H1 (cell line): ENCODE measurements around the gene OSBPL5. TPM values are rescaled to one million over a fixed set of nuclear protein-coding genes. Genes with fewer than 3 reads are reported as not detected.

Experiments
- CTCF ChIA-PET: fragments of 300-600 bp; sonication (Branson Sonifier 250); formaldehyde crosslinking; loops from one replicate; lab custom pipeline; 2021; ENCODE audit not compliant: partially characterized antibody; lab: Charles Lee
- POLR2A ChIA-PET: fragments of 300-600 bp; sonication (Branson Sonifier 250); formaldehyde crosslinking; loops from one replicate; lab custom pipeline; 2021; ENCODE audit warnings: inconsistent platforms; ENCODE audit not compliant: partially characterized antibody; lab: Charles Lee
- DNase-seq, 2 experiments: peaks; one replicate each; pipeline versions ENCODE4 v3.0.0 to v3.0.0-alpha.2; 2010 to 2022; ENCODE audit warnings: low spot score in 2 of 2, low read depth in 1 of 2, mixed read lengths in 1 of 2
- FAIRE-seq: peaks from 2 replicates; lab custom pipeline; 2011; peaks lifted over from hg19 to GRCh38; lab: Jason Lieb, UNC
- H2AFZ ChIP-seq: 2 replicates; pipeline ENCODE4 v1.8.1; 2012; ENCODE audit warnings: low read length, inconsistent platforms
- H2AK5ac ChIP-seq: 2 replicates; pipeline ENCODE4 v1.6.1; 2013; ENCODE audit warnings: low read depth, low read length
- H2BK120ac ChIP-seq: replicated peaks from 2 replicates; pipeline ENCODE3; 2013; ENCODE audit warnings: low read depth, low read length, inconsistent platforms
- H2BK12ac ChIP-seq: 2 replicates; pipeline ENCODE4 v1.6.1; 2013; ENCODE audit warnings: low read depth, low read length
- H2BK15ac ChIP-seq: 2 replicates; pipeline ENCODE4 v1.6.1; 2013; ENCODE audit warnings: low read length
- H2BK20ac ChIP-seq: 2 replicates; pipeline ENCODE4 v1.6.1; 2013; ENCODE audit warnings: low read length
- H2BK5ac ChIP-seq: 2 replicates; pipeline ENCODE4 v1.6.1; 2013; ENCODE audit warnings: low read depth, low read length
- H3K14ac ChIP-seq: 2 replicates; pipeline ENCODE4 v1.6.1; 2013; ENCODE audit warnings: inconsistent platforms; ENCODE audit not compliant: insufficient read length
- H3K18ac ChIP-seq: 2 replicates; pipeline ENCODE4 v1.6.1; 2013; ENCODE audit warnings: low read length; ENCODE audit errors: extremely low read depth
- H3K23ac ChIP-seq: 2 replicates; pipeline ENCODE4 v1.6.1; 2013; ENCODE audit warnings: inconsistent platforms; ENCODE audit not compliant: insufficient read length
- H3K23me2 ChIP-seq: 2 replicates; pipeline ENCODE4 v1.6.1; 2013; ENCODE audit warnings: low read depth, low read length
- H3K27ac ChIP-seq: 2 replicates; pipeline ENCODE4 v1.6.1; 2011; ENCODE audit warnings: low read depth, low read length, inconsistent platforms
- H3K27me3 ChIP-seq, 4 experiments: replicated peaks in 1 of 4; 1 replicate in 1 of 4; 2 replicates in 3 of 4; pipeline versions ENCODE4 v1.6.1 to v1.8.1; 2011 to 2013; ENCODE audit warnings: low read length in 3 of 4, mild to moderate bottlenecking in 3 of 4, inconsistent platforms in 2 of 4, mixed read lengths in 2 of 4, moderate library complexity in 1 of 4; ENCODE audit not compliant: control insufficient read depth in 3 of 4, insufficient read depth in 3 of 4; ENCODE audit errors: extremely low read depth in 1 of 4
- H3K36me3 ChIP-seq, 4 experiments: 2 replicates each; pipeline versions ENCODE4 v1.6.1 to v1.8.1; 2011 to 2013; ENCODE audit warnings: mild to moderate bottlenecking in 4 of 4, low read length in 3 of 4, moderate library complexity in 2 of 4, control low read depth in 1 of 4, inconsistent platforms in 1 of 4; ENCODE audit not compliant: insufficient read depth in 4 of 4, control insufficient read depth in 2 of 4
- H3K4ac ChIP-seq: replicated peaks from 2 replicates; pipeline ENCODE3; 2013; ENCODE audit warnings: low read length, low read depth, mixed read lengths, inconsistent platforms; ENCODE audit not compliant: insufficient read length
- H3K4me1 ChIP-seq, 4 experiments: replicated peaks in 1 of 4; 1 replicate in 1 of 4; 2 replicates in 3 of 4; pipeline versions ENCODE4 v1.6.1 to v1.8.1; 2011 to 2013; ENCODE audit warnings: low read length in 3 of 4, inconsistent platforms in 2 of 4, mixed read lengths in 1 of 4; ENCODE audit not compliant: insufficient read depth in 4 of 4, control insufficient read depth in 3 of 4
- H3K4me2 ChIP-seq, 2 experiments: 2 replicates each; pipeline versions ENCODE4 v1.6.1 to v1.8.1; 2011 to 2013; ENCODE audit warnings: low read depth in 2 of 2, low read length in 2 of 2, control low read depth in 1 of 2, inconsistent platforms in 1 of 2, mild to moderate bottlenecking in 1 of 2; ENCODE audit not compliant: insufficient read depth in 1 of 2
- H3K4me3 ChIP-seq, 4 experiments: fragments of 200-600, 300-600 bp in 1 of 4; sonication (generic), shearing (Covaris generic), sonication (Bioruptor Twin) in 1 of 4; 2 replicates each; pipeline versions ENCODE4 v1.5.1 to v1.8.1; 2011 to 2016; ENCODE audit warnings: low read length in 4 of 4, low read depth in 3 of 4, control low read depth in 2 of 4, inconsistent platforms in 2 of 4, mild to moderate bottlenecking in 2 of 4, mixed read lengths in 1 of 4, moderate library complexity in 1 of 4; ENCODE audit not compliant: insufficient read depth in 2 of 4; ENCODE audit errors: extremely low read depth in 1 of 4
- H3K56ac ChIP-seq: replicated peaks from 2 replicates; pipeline ENCODE3; 2013; ENCODE audit warnings: low read depth, mild to moderate bottlenecking, mixed read lengths, low read length, inconsistent platforms; ENCODE audit not compliant: insufficient read length
- H3K79me1 ChIP-seq: 2 replicates; pipeline ENCODE4 v1.6.1; 2013; ENCODE audit warnings: low read depth, low read length, control low read depth
- H3K79me2 ChIP-seq, 2 experiments: 2 replicates each; pipeline versions ENCODE4 v1.6.1 to v1.8.1; 2012 to 2013; ENCODE audit warnings: low read length in 2 of 2, mild to moderate bottlenecking in 2 of 2, inconsistent platforms in 1 of 2; ENCODE audit not compliant: insufficient read depth in 2 of 2, control insufficient read depth in 1 of 2
- H3K9ac ChIP-seq, 4 experiments: replicated peaks in 1 of 4; 1 replicate in 1 of 4; 2 replicates in 3 of 4; pipeline versions ENCODE4 v1.6.1 to v1.8.1; 2011 to 2013; ENCODE audit warnings: low read depth in 3 of 4, low read length in 3 of 4, control low read depth in 2 of 4, mild to moderate bottlenecking in 2 of 4, moderate library complexity in 2 of 4, inconsistent platforms in 1 of 4; ENCODE audit errors: extremely low read depth in 1 of 4
- H3K9me3 ChIP-seq, 2 experiments: 2 replicates each; pipeline versions ENCODE4 v1.6.1 to v1.8.1; 2012 to 2013; ENCODE audit warnings: mild to moderate bottlenecking in 2 of 2, moderate library complexity in 2 of 2, control low read depth in 1 of 2, inconsistent platforms in 1 of 2, low read depth in 1 of 2, low read length in 1 of 2, mixed read lengths in 1 of 2; ENCODE audit not compliant: insufficient read depth in 2 of 2
- H4K20me1 ChIP-seq, 2 experiments: replicated peaks in 1 of 2; 2 replicates each; pipeline versions ENCODE3 to v1.8.1; 2011 to 2013; ENCODE audit warnings: inconsistent platforms in 2 of 2, low read length in 2 of 2, mild to moderate bottlenecking in 1 of 2; ENCODE audit not compliant: insufficient read depth in 2 of 2, control insufficient read depth in 1 of 2
- H4K5ac ChIP-seq: 2 replicates; pipeline ENCODE4 v1.6.1; 2013; ENCODE audit warnings: low read length, low read depth, mixed read lengths, inconsistent platforms; ENCODE audit not compliant: insufficient read length
- H4K8ac ChIP-seq: 2 replicates; pipeline ENCODE4 v1.8.0; 2013; ENCODE audit warnings: mild to moderate bottlenecking, moderate library complexity, low read length, inconsistent platforms; ENCODE audit not compliant: insufficient read depth; ENCODE audit errors: extremely low read depth
- H4K91ac ChIP-seq: replicated peaks from 2 replicates; pipeline ENCODE3; 2013; ENCODE audit warnings: low read length, mixed read lengths, inconsistent platforms; ENCODE audit not compliant: insufficient read length
- ATF3 ChIP-seq: IDR thresholded peaks from 2 replicates; pipeline ENCODE4 v1.6.1; 2011; ENCODE audit warnings: low read depth, mild to moderate bottlenecking, low read length; ENCODE audit not compliant: insufficient read depth
- BCL11A ChIP-seq, 2 experiments: IDR thresholded peaks; one replicate each; pipeline ENCODE4 v1.6.1; 2011; ENCODE audit warnings: low read depth in 2 of 2, low read length in 2 of 2, mild to moderate bottlenecking in 2 of 2
- CHD1 ChIP-seq: IDR thresholded peaks from 2 replicates; pipeline ENCODE4 v1.6.1; 2012; ENCODE audit warnings: low read depth, low read length, improper control_type of control experiment
- HDAC2 ChIP-seq, 2 experiments: fragments of 300-600 bp in 1 of 2; sonication (generic) in 1 of 2; IDR thresholded peaks; 2 replicates each; pipeline ENCODE4 v1.6.1; 2011 to 2012; ENCODE audit warnings: low read depth in 2 of 2, low read length in 2 of 2, mild to moderate bottlenecking in 2 of 2, moderate library complexity in 2 of 2, borderline replicate concordance in 1 of 2, inconsistent platforms in 1 of 2
- MAFK ChIP-seq: IDR thresholded peaks from 2 replicates; pipeline ENCODE4 v1.6.1; 2012; ENCODE audit warnings: low read depth, mild to moderate bottlenecking, improper control_type of control experiment, low read length
- SIRT6 ChIP-seq: IDR thresholded peaks from one replicate; pipeline ENCODE4 v1.7.1; 2012; ENCODE audit warnings: low read length, inconsistent platforms
- SP1 ChIP-seq: IDR thresholded peaks from 2 replicates; pipeline ENCODE4 v1.6.1; 2011; ENCODE audit warnings: low read depth, low read length
- WGBS, 2 experiments: shearing (Covaris generic) in 1 of 2; methylation state at CpG; one replicate each; pipeline versions ENCODE4 v1.1.6 to v1.1.7; 2013 to 2015; ENCODE audit warnings: low lambda C conversion rate in 2 of 2, mixed read lengths in 2 of 2, inconsistent platforms in 1 of 2, low coverage in 1 of 2, missing lambda C conversion rate in 1 of 2; ENCODE audit not compliant: insufficient replicate concordance in 2 of 2, insufficient coverage in 1 of 2, insufficient read length in 1 of 2; ENCODE audit errors: extremely low coverage in 1 of 2, missing lambda C conversion rate in 1 of 2; 5-methylcytosine and 5-hydroxymethylcytosine counted together
- polyA plus RNA-seq, 7 experiments: library from polyadenylated mRNA; depleted of rRNA in 3 of 7; stranded (reverse) in 5 of 7; unstranded in 2 of 7; fragments of >200 nt in 5 of 7; fragments of 200-250 nt in 2 of 7; gene quantifications; 1 replicate in 5 of 7; 2 replicates in 1 of 7; 4 replicates in 1 of 7; pipeline versions ENCODE4 v1.2.1 to v1.2.3, GENCODE V29; 2011 to 2013; ENCODE audit warnings: missing spikeins in 2 of 7, mixed read lengths in 2 of 7
- total RNA-seq: library from RNA; stranded (reverse); fragmentation: NEBNext Ultra II Directional; extraction: Animal tissue kit (Norgen Biotek cat#: 25700); gene quantifications from 2 replicates; pipeline ENCODE4 v1.2.1, GENCODE V29; 2021

The OSBPL5 gene
- total and polyA plus RNA-seq, 2 of the 8 experiments (the other 6 are each of a cell fraction or from before 2014, with no cell fraction given): 3.4 to 9.9 TPM

- no peak overlapping the region for H4K8ac ChIP-seq
- H2AK5ac ChIP-seq: no peak overlapping the region
- H3K23me2 ChIP-seq: no peaks in the 10 kb centered on the region
- H3K4me2 ChIP-seq: no peak overlapping the region
- no peaks in the 10 kb centered on the region for H3K79me1 ChIP-seq
- H3K27me3 ChIP-seq: no peaks in the 10 kb centered on the region
- no peak overlapping the region for H3K23ac ChIP-seq
- H3K79me2 ChIP-seq: no peaks in the 10 kb centered on the region
- peak overlapping the region; percentile 40 for H4K91ac ChIP-seq
- H3K36me3 ChIP-seq: no peaks in the 10 kb centered on the region
- H4K5ac ChIP-seq: no peak overlapping the region
- peaks cover 0 to 11% (median 5%) of the 10 kb centered on the region in 4 experiments; a peak in 4 of 7 replicates for H3K4me1 ChIP-seq
- ChIA-PET CTCF (interaction anchor here (2.9 to 3.3 kb wide), 3 partner anchors 11 to 76 kb away, joined by 14 to 25 read pairs (median 23); no protein-coding TSS in a partner anchor), POLR2A (interaction anchor here (0.6 to 1.1 kb wide), 3 partner anchors 15 to 117 kb away, joined by 3 to 6 read pairs (median 3); no protein-coding TSS in a partner anchor)
- no peak for DNase-seq
- no peak overlapping the region for H3K4ac ChIP-seq
- H2BK120ac ChIP-seq: no peak overlapping the region
- H3K14ac ChIP-seq: no peak overlapping the region
- peaks cover 0 to 12% of the 10 kb centered on the region in 2 experiments for H4K20me1 ChIP-seq
- no peak for FAIRE-seq
- H3K27ac ChIP-seq: no peak overlapping the region
- H3K4me3 ChIP-seq: no peak overlapping the region
- H2BK20ac ChIP-seq: no peak overlapping the region
- no peak overlapping the region for H3K56ac ChIP-seq
- H2BK12ac ChIP-seq: no peak overlapping the region
- H2BK5ac ChIP-seq: no peak overlapping the region
- TF ChIP-seq SIRT6 (no peak), HDAC2 (IDR thresholded peaks at IDR 0.05; ENCODE audit: borderline replicate concordance in 1 of 2, low read depth in 2 of 2, low read length in 2 of 2) (no peak), ATF3 (no peak), CHD1 (no peak), BCL11A (IDR thresholded peaks at IDR 0.05; ENCODE audit: low read depth in 2 of 2, low read length in 2 of 2) (no peak), MAFK (no peak), SP1 (no peak)
- TF ChIP-seq, all 59 proteins: peak for 0
- H3K9ac ChIP-seq: no peak overlapping the region
- H3K18ac ChIP-seq: no peak overlapping the region
- H2AFZ ChIP-seq: no peak overlapping the region
- H2BK15ac ChIP-seq: no peak overlapping the region
- WGBS, 2 experiments: 76% methylated on average over 4 of the region's 4 CpGs; no CpG with 5 or more reads in 1 of the 2 experiments
- H3K9me3 ChIP-seq: no peaks in the 10 kb centered on the region
Observed at GRCh38 chr11:3140291-3140603, 24.9 kb downstream of the OSBPL5 start.
